H1 (cell line): ENCODE results near the gene TEK. TPM values are rescaled to one million over a fixed set of nuclear protein-coding genes. Genes with fewer than 3 reads are reported as not detected.

Experiments used
- CTCF ChIA-PET: fragments of 300-600 bp; sonication (Branson Sonifier 250); formaldehyde crosslinking; loops from one replicate; lab custom pipeline; 2021; ENCODE audit not compliant: partially characterized antibody; lab: Charles Lee
- POLR2A ChIA-PET: fragments of 300-600 bp; sonication (Branson Sonifier 250); formaldehyde crosslinking; loops from one replicate; lab custom pipeline; 2021; ENCODE audit warnings: inconsistent platforms; ENCODE audit not compliant: partially characterized antibody; lab: Charles Lee
- DNase-seq, 2 experiments: peaks; one replicate each; pipeline versions ENCODE4 v3.0.0 to v3.0.0-alpha.2; 2010 to 2022; ENCODE audit warnings: low spot score in 2 of 2, low read depth in 1 of 2, mixed read lengths in 1 of 2
- FAIRE-seq: peaks from 2 replicates; lab custom pipeline; 2011; peaks lifted over from hg19 to GRCh38; lab: Jason Lieb, UNC
- H2AFZ ChIP-seq: 2 replicates; pipeline ENCODE4 v1.8.1; 2012; ENCODE audit warnings: low read length, inconsistent platforms
- H2AK5ac ChIP-seq: 2 replicates; pipeline ENCODE4 v1.6.1; 2013; ENCODE audit warnings: low read depth, low read length
- H2BK120ac ChIP-seq: replicated peaks from 2 replicates; pipeline ENCODE3; 2013; ENCODE audit warnings: low read depth, low read length, inconsistent platforms
- H2BK12ac ChIP-seq: 2 replicates; pipeline ENCODE4 v1.6.1; 2013; ENCODE audit warnings: low read depth, low read length
- H2BK15ac ChIP-seq: 2 replicates; pipeline ENCODE4 v1.6.1; 2013; ENCODE audit warnings: low read length
- H2BK20ac ChIP-seq: 2 replicates; pipeline ENCODE4 v1.6.1; 2013; ENCODE audit warnings: low read length
- H2BK5ac ChIP-seq: 2 replicates; pipeline ENCODE4 v1.6.1; 2013; ENCODE audit warnings: low read depth, low read length
- H3K14ac ChIP-seq: 2 replicates; pipeline ENCODE4 v1.6.1; 2013; ENCODE audit warnings: inconsistent platforms; ENCODE audit not compliant: insufficient read length
- H3K18ac ChIP-seq: 2 replicates; pipeline ENCODE4 v1.6.1; 2013; ENCODE audit warnings: low read length; ENCODE audit errors: extremely low read depth
- H3K23ac ChIP-seq: 2 replicates; pipeline ENCODE4 v1.6.1; 2013; ENCODE audit warnings: inconsistent platforms; ENCODE audit not compliant: insufficient read length
- H3K23me2 ChIP-seq: 2 replicates; pipeline ENCODE4 v1.6.1; 2013; ENCODE audit warnings: low read depth, low read length
- H3K27ac ChIP-seq: 2 replicates; pipeline ENCODE4 v1.6.1; 2011; ENCODE audit warnings: low read depth, low read length, inconsistent platforms
- H3K27me3 ChIP-seq, 4 experiments: replicated peaks in 1 of 4; 1 replicate in 1 of 4; 2 replicates in 3 of 4; pipeline versions ENCODE4 v1.6.1 to v1.8.1; 2011 to 2013; ENCODE audit warnings: low read length in 3 of 4, mild to moderate bottlenecking in 3 of 4, inconsistent platforms in 2 of 4, mixed read lengths in 2 of 4, moderate library complexity in 1 of 4; ENCODE audit not compliant: control insufficient read depth in 3 of 4, insufficient read depth in 3 of 4; ENCODE audit errors: extremely low read depth in 1 of 4
- H3K36me3 ChIP-seq, 4 experiments: 2 replicates each; pipeline versions ENCODE4 v1.6.1 to v1.8.1; 2011 to 2013; ENCODE audit warnings: mild to moderate bottlenecking in 4 of 4, low read length in 3 of 4, moderate library complexity in 2 of 4, control low read depth in 1 of 4, inconsistent platforms in 1 of 4; ENCODE audit not compliant: insufficient read depth in 4 of 4, control insufficient read depth in 2 of 4
- H3K4ac ChIP-seq: replicated peaks from 2 replicates; pipeline ENCODE3; 2013; ENCODE audit warnings: low read length, low read depth, mixed read lengths, inconsistent platforms; ENCODE audit not compliant: insufficient read length
- H3K4me1 ChIP-seq, 4 experiments: replicated peaks in 1 of 4; 1 replicate in 1 of 4; 2 replicates in 3 of 4; pipeline versions ENCODE4 v1.6.1 to v1.8.1; 2011 to 2013; ENCODE audit warnings: low read length in 3 of 4, inconsistent platforms in 2 of 4, mixed read lengths in 1 of 4; ENCODE audit not compliant: insufficient read depth in 4 of 4, control insufficient read depth in 3 of 4
- H3K4me2 ChIP-seq, 2 experiments: 2 replicates each; pipeline versions ENCODE4 v1.6.1 to v1.8.1; 2011 to 2013; ENCODE audit warnings: low read depth in 2 of 2, low read length in 2 of 2, control low read depth in 1 of 2, inconsistent platforms in 1 of 2, mild to moderate bottlenecking in 1 of 2; ENCODE audit not compliant: insufficient read depth in 1 of 2
- H3K4me3 ChIP-seq, 4 experiments: fragments of 200-600, 300-600 bp in 1 of 4; sonication (generic), shearing (Covaris generic), sonication (Bioruptor Twin) in 1 of 4; 2 replicates each; pipeline versions ENCODE4 v1.5.1 to v1.8.1; 2011 to 2016; ENCODE audit warnings: low read length in 4 of 4, low read depth in 3 of 4, control low read depth in 2 of 4, inconsistent platforms in 2 of 4, mild to moderate bottlenecking in 2 of 4, mixed read lengths in 1 of 4, moderate library complexity in 1 of 4; ENCODE audit not compliant: insufficient read depth in 2 of 4; ENCODE audit errors: extremely low read depth in 1 of 4
- H3K56ac ChIP-seq: replicated peaks from 2 replicates; pipeline ENCODE3; 2013; ENCODE audit warnings: low read depth, mild to moderate bottlenecking, mixed read lengths, low read length, inconsistent platforms; ENCODE audit not compliant: insufficient read length
- H3K79me1 ChIP-seq: 2 replicates; pipeline ENCODE4 v1.6.1; 2013; ENCODE audit warnings: low read depth, low read length, control low read depth
- H3K79me2 ChIP-seq, 2 experiments: 2 replicates each; pipeline versions ENCODE4 v1.6.1 to v1.8.1; 2012 to 2013; ENCODE audit warnings: low read length in 2 of 2, mild to moderate bottlenecking in 2 of 2, inconsistent platforms in 1 of 2; ENCODE audit not compliant: insufficient read depth in 2 of 2, control insufficient read depth in 1 of 2
- H3K9ac ChIP-seq, 4 experiments: replicated peaks in 1 of 4; 1 replicate in 1 of 4; 2 replicates in 3 of 4; pipeline versions ENCODE4 v1.6.1 to v1.8.1; 2011 to 2013; ENCODE audit warnings: low read depth in 3 of 4, low read length in 3 of 4, control low read depth in 2 of 4, mild to moderate bottlenecking in 2 of 4, moderate library complexity in 2 of 4, inconsistent platforms in 1 of 4; ENCODE audit errors: extremely low read depth in 1 of 4
- H3K9me3 ChIP-seq, 2 experiments: 2 replicates each; pipeline versions ENCODE4 v1.6.1 to v1.8.1; 2012 to 2013; ENCODE audit warnings: mild to moderate bottlenecking in 2 of 2, moderate library complexity in 2 of 2, control low read depth in 1 of 2, inconsistent platforms in 1 of 2, low read depth in 1 of 2, low read length in 1 of 2, mixed read lengths in 1 of 2; ENCODE audit not compliant: insufficient read depth in 2 of 2
- H4K20me1 ChIP-seq, 2 experiments: replicated peaks in 1 of 2; 2 replicates each; pipeline versions ENCODE3 to v1.8.1; 2011 to 2013; ENCODE audit warnings: inconsistent platforms in 2 of 2, low read length in 2 of 2, mild to moderate bottlenecking in 1 of 2; ENCODE audit not compliant: insufficient read depth in 2 of 2, control insufficient read depth in 1 of 2
- H4K5ac ChIP-seq: 2 replicates; pipeline ENCODE4 v1.6.1; 2013; ENCODE audit warnings: low read length, low read depth, mixed read lengths, inconsistent platforms; ENCODE audit not compliant: insufficient read length
- H4K8ac ChIP-seq: 2 replicates; pipeline ENCODE4 v1.8.0; 2013; ENCODE audit warnings: mild to moderate bottlenecking, moderate library complexity, low read length, inconsistent platforms; ENCODE audit not compliant: insufficient read depth; ENCODE audit errors: extremely low read depth
- H4K91ac ChIP-seq: replicated peaks from 2 replicates; pipeline ENCODE3; 2013; ENCODE audit warnings: low read length, mixed read lengths, inconsistent platforms; ENCODE audit not compliant: insufficient read length
- ASH2L ChIP-seq: fragments of 200-600, 300-600 bp; sonication (generic); IDR thresholded peaks from one replicate; pipeline ENCODE4 v1.7.1; 2017; ENCODE audit warnings: low read length
- ATF2 ChIP-seq: IDR thresholded peaks from 2 replicates; pipeline ENCODE4 v1.6.1; 2012; ENCODE audit warnings: low read length, inconsistent platforms
- CTBP2 ChIP-seq: IDR thresholded peaks from 2 replicates; pipeline ENCODE4 v1.7.0; 2011; ENCODE audit warnings: borderline replicate concordance, mild to moderate bottlenecking, moderate library complexity, mixed read lengths, low read length; ENCODE audit not compliant: insufficient read depth, insufficient read length
- NRF1 ChIP-seq: IDR thresholded peaks from 2 replicates; pipeline ENCODE4 v1.6.1; 2011; ENCODE audit warnings: mild to moderate bottlenecking, low read depth, low read length, improper control_type of control experiment
- RNF2 ChIP-seq: fragments of 200-900, 300-1000 bp; sonication (generic); IDR thresholded peaks from 2 replicates; pipeline ENCODE4 v1.7.1; 2016; ENCODE audit warnings: borderline replicate concordance, low read depth, mild to moderate bottlenecking, antibody characterized with exemption, low read length; ENCODE audit not compliant: poor library complexity, severe bottlenecking; ENCODE audit errors: missing control alignments
- SIN3A ChIP-seq, 2 experiments: IDR thresholded peaks in 1 of 2; conservative IDR thresholded peaks in 1 of 2; 2 replicates each; pipeline ENCODE4 v1.6.1; 2011 to 2012; ENCODE audit warnings: low read length in 2 of 2, improper control_type of control experiment in 1 of 2, low read depth in 1 of 2, mild to moderate bottlenecking in 1 of 2
- SIRT6 ChIP-seq: IDR thresholded peaks from one replicate; pipeline ENCODE4 v1.7.1; 2012; ENCODE audit warnings: low read length, inconsistent platforms
- SP2 ChIP-seq: IDR thresholded peaks from 2 replicates; pipeline ENCODE4 v1.6.1; 2012; ENCODE audit warnings: mild to moderate bottlenecking, low read length, inconsistent platforms
- WGBS, 2 experiments: shearing (Covaris generic) in 1 of 2; methylation state at CpG; one replicate each; pipeline versions ENCODE4 v1.1.6 to v1.1.7; 2013 to 2015; ENCODE audit warnings: low lambda C conversion rate in 2 of 2, mixed read lengths in 2 of 2, inconsistent platforms in 1 of 2, low coverage in 1 of 2, missing lambda C conversion rate in 1 of 2; ENCODE audit not compliant: insufficient replicate concordance in 2 of 2, insufficient coverage in 1 of 2, insufficient read length in 1 of 2; ENCODE audit errors: extremely low coverage in 1 of 2, missing lambda C conversion rate in 1 of 2; 5-methylcytosine and 5-hydroxymethylcytosine counted together
- polyA plus RNA-seq, 7 experiments: library from polyadenylated mRNA; depleted of rRNA in 3 of 7; stranded (reverse) in 5 of 7; unstranded in 2 of 7; fragments of >200 nt in 5 of 7; fragments of 200-250 nt in 2 of 7; gene quantifications; 1 replicate in 5 of 7; 2 replicates in 1 of 7; 4 replicates in 1 of 7; pipeline versions ENCODE4 v1.2.1 to v1.2.3, GENCODE V29; 2011 to 2013; ENCODE audit warnings: missing spikeins in 2 of 7, mixed read lengths in 2 of 7
- total RNA-seq: library from RNA; stranded (reverse); fragmentation: NEBNext Ultra II Directional; extraction: Animal tissue kit (Norgen Biotek cat#: 25700); gene quantifications from 2 replicates; pipeline ENCODE4 v1.2.1, GENCODE V29; 2021

Gene TEK
- total and polyA plus RNA-seq, 2 of the 8 experiments (the other 6 are each of a cell fraction or from before 2014, with no cell fraction given) = 11.0 to 35.8 TPM

- Histone ChIP-seq H3K4me2 (no peak overlapping the region), H2BK120ac (no peak overlapping the region), H4K5ac (no peak overlapping the region), H3K4me1 (no peaks in the 10 kb centered on the region), H3K14ac (no peak overlapping the region), H2AFZ (no peak overlapping the region), H2BK5ac (no peak overlapping the region), H4K8ac (no peak overlapping the region), H2BK15ac (no peak overlapping the region), H3K27ac (no peak overlapping the region), H3K4ac (no peak overlapping the region), H3K23me2 (no peaks in the 10 kb centered on the region), H2AK5ac (no peak overlapping the region), H3K23ac (no peak overlapping the region), H3K79me2 (no peaks in the 10 kb centered on the region), H3K18ac (no peak overlapping the region), H3K27me3 (no peaks in the 10 kb centered on the region), H2BK20ac (no peak overlapping the region), H2BK12ac (no peak overlapping the region), H3K4me3 (no peak overlapping the region), H4K91ac (no peak overlapping the region), H3K36me3 (peaks cover 0 to 21% (median 3%) of the 10 kb centered on the region in 4 experiments; a peak in 4 of 8 replicates), H3K9me3 (no peaks in the 10 kb centered on the region; a peak in 2 of 4 replicates), H3K9ac (no peak overlapping the region), H3K79me1 (no peaks in the 10 kb centered on the region), H3K56ac (no peak overlapping the region), H4K20me1 (no peaks in the 10 kb centered on the region)
- no peak for DNase-seq
- ChIA-PET POLR2A (no interaction called here), CTCF (no interaction called here)
- no peak for FAIRE-seq
- TF ChIP-seq ATF2 = no peak
- TF ChIP-seq SIN3A (conservative IDR thresholded peaks at IDR 0.05 in 1 of 2, IDR thresholded peaks at IDR 0.05 in 1 of 2; ENCODE audit: low read depth in 1 of 2, low read length in 2 of 2) = no peak
- TF ChIP-seq CTBP2 = no peak
- TF ChIP-seq SIRT6 = no peak
- TF ChIP-seq ASH2L = no peak
- TF ChIP-seq RNF2 = no peak
- no peak for TF ChIP-seq SP2
- no peak for TF ChIP-seq NRF1
- whole genome bisulfite sequencing, 2 experiments = 94% methylated on average over 4 of the region's 4 CpGs; no CpG with 5 or more reads in 1 of the 2 experiments
Measured at GRCh38 chr9:27227192-27227591, 118.2 kb downstream of the TEK start.
